ENCODE results near the gene ZWILCH.

DNA sequence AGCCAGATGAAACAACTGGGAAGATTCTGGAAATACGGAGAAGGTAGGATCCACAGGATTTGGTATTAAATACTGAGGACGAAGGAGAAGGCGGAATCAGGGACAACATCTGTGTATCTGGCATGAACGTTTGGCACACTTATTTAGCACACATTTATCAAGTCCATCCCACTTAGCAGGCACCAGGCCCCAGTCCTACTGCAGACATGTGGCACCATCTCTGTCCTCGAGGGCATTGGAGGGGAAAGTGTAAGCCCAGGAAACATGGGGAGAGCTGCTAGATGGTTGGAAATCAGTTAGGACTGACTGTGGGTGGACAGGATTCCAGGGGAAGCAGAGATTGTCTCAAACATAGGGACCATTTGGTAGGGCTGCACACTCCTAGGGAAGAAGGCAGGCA is 89.7 kb downstream of the ZWILCH start:
- TF ChIP-seq, protein P1, sequence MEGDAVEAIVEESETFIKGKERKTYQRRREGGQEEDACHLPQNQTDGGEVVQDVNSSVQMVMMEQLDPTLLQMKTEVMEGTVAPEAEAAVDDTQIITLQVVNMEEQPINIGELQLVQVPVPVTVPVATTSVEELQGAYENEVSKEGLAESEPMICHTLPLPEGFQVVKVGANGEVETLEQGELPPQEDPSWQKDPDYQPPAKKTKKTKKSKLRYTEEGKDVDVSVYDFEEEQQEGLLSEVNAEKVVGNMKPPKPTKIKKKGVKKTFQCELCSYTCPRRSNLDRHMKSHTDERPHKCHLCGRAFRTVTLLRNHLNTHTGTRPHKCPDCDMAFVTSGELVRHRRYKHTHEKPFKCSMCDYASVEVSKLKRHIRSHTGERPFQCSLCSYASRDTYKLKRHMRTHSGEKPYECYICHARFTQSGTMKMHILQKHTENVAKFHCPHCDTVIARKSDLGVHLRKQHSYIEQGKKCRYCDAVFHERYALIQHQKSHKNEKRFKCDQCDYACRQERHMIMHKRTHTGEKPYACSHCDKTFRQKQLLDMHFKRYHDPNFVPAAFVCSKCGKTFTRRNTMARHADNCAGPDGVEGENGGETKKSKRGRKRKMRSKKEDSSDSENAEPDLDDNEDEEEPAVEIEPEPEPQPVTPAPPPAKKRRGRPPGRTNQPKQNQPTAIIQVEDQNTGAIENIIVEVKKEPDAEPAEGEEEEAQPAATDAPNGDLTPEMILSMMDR (optimal IDR thresholded peaks at IDR 0.05 in 1 of 3, IDR thresholded peaks at IDR 0.05 in 1 of 3, conservative IDR thresholded peaks at IDR 0.05 in 1 of 3; ENCODE audit: extremely low read depth in 1 of 3, insufficient read depth in 2 of 3, low read length in 3 of 3), result no peak
- no peak for TF ChIP-seq EZH2 (IDR thresholded peaks at IDR 0.05; ENCODE audit: low read length)
